HTERT RPE-1 (cell line): ENCODE results near the gene KEAP1.
"Not testable (repeated sequence)": the region's sequence is repeated elsewhere in the genome, so short reads cannot be mapped to it uniquely, and the experiment has no call there.

Source experiments
- in situ Hi-C: fragments of 300-500 bp; cut with MboI; formaldehyde crosslinking; loops from 4 replicates; pipeline ENCODE4 v1.14.3; 2020; ENCODE audit warnings: low sequenced_read_pairs

The KEAP1 gene

GRCh38 chr19:10503002-10503789 lies at the start of gene KEAP1:
Gene KEAP1 (minus strand): TSS chr19:10503356. CDS start chr19:10500033, 3,323 bp downstream.
- in situ Hi-C loops = no loop called here

DNA sequence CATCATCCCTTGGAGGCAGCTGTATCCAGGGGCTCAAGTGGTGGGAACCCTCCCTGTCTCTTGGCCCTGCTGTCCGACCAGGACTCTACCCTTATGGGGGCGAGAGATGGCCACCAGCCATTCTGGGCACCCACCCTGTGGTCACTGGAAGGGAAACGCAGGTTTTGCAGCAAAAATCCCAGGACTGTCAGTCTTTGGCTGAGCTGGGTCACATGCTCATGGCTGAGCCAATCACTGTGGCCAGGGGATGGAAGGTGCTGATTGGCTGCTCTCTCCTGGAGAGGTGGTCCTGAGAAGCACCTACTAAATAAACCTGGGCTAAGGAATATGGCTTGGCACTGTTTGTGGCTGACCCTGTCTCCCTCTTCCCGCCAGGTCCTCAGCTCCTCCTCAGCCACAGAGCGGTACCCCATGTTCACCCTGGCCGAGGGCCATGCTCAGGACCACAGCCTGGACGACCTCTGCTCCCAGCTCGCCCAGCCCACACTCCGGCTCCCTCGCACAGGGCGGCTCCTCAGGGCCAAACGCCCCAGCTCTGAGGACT lies 49.4 kb upstream of the KEAP1 start:
- in situ Hi-C loops = no loop called here

DNA sequence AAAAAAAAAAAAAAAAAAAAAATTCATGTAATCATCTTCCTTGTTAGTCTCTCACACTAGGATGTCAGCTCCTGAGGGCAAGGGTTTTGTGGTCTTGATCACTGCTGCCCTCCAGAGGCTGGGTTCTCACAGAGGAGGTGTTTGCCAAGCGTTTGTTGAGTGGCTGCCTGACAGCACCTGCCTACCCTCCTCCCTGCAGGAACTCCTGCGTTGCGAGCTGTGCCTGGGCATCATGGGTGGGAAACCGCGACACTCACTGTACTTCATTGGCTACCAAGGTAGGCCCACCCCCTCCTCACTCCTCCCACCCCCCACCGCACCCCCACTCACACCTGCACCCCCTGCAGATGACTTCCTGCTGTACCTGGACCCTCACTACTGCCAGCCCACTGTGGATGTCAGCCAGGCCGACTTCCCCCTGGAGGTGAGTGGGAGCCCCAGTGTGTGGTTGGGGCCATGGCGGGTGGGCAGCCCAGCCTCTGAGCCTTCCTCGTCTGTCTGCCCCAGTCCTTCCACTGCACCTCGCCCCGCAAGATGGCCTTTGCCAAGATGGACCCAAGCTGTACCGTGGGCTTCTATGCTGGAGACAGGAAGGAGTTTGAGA lies 48.6 kb upstream of the KEAP1 start:
- in situ Hi-C loops = no loop called here

DNA sequence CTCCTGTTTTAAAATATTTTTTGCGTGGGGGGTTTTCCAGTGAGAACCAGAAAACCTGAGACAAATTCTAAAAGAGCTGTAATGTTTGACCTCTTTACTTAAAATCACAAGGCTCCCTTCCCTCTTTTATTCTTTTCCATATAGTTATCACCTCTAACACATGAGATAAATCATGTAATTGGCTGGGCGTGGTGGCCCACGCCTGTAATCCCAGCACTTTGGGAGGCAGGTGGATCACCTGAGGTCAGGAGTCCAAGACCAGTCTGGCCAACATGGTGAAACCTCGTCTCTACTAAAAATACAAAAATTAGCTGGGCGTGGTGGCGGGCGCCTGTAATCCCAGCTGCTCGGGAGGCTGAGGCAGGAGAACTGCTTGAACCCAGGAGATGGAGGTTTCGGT lies 47.9 kb upstream of the KEAP1 start:
- in situ Hi-C loops = not testable (repeated sequence)

- in situ Hi-C loops = no loop called here
Observed at GRCh38 chr19:10550336-10550735, 47.2 kb upstream of the KEAP1 start.

DNA sequence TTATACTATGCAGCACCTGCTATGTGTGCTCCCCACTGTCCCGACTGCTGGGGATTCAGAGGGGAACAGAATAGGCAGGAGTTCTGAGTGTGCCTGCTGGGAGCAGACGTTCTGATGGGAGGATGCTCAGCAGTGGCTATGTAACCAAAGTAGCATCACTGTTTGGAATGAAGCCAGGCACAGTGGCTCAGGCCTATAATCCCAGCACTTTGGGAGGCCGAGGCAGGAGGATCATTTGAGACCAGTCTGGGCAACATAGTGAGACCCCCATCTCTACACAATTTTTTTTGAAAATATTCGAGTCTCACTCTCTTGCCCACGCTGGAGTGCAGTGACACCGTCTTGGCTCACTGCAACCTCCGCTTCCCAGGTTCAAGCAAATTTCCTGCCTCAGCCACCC lies 46.6 kb upstream of the KEAP1 start:
- in situ Hi-C loops = no loop called here

DNA sequence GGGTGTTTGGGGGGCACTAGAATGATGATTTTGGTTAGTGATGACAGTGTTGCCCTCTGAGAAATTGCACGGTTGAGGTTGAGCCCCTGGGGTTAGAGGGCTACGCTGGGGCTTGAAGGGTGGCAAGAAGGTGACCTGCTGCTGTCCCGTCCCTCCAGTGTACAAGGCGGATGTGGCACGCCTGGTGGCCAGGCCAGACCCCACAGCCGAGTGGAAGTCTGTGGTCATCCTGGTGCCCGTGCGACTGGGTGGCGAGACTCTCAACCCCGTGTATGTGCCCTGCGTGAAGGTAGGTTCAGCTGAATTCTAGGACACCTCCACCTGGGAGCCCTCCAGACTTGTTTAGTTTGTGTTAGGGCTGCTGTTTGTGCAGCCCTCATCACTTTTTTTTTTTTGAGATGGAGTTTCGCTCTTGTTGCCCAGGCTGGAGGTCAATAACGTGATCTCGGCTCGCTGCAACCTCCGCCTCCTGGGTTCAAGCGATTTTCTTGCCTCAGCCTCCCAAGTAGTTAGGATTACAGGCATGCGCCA lies 45.7 kb upstream of the KEAP1 start:
- in situ Hi-C loops = no loop called here

GRCh38 chr19:10546817-10547216 lies 43.7 kb upstream of the KEAP1 start:
- in situ Hi-C loops = no loop called here

DNA sequence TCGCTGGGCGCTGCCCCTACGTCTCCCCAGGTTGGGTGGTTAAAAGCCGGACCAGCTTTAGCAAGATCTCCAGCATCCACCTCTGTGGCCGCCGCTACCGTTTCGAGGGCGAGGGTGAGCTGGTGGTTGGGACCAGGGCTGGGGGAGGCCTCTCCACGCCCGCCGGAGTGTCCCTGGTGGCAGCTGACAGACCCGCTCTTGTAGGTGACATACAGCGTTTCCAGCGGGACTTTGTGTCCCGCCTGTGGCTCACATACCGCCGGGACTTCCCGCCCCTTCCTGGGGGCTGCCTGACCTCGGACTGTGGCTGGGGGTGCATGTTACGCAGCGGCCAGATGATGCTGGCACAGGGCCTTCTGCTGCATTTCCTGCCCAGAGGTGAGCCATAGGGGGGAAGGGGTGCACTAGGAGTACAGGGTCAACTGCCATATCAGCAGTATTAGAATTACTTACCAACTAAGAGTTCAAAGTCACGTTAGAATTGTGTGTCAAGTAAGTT lies 41.6 kb upstream of the KEAP1 start:
- in situ Hi-C loops = no loop called here

GRCh38 chr19:10544242-10544752 lies 41.1 kb upstream of the KEAP1 start:
- in situ Hi-C loops = no loop called here

DNA sequence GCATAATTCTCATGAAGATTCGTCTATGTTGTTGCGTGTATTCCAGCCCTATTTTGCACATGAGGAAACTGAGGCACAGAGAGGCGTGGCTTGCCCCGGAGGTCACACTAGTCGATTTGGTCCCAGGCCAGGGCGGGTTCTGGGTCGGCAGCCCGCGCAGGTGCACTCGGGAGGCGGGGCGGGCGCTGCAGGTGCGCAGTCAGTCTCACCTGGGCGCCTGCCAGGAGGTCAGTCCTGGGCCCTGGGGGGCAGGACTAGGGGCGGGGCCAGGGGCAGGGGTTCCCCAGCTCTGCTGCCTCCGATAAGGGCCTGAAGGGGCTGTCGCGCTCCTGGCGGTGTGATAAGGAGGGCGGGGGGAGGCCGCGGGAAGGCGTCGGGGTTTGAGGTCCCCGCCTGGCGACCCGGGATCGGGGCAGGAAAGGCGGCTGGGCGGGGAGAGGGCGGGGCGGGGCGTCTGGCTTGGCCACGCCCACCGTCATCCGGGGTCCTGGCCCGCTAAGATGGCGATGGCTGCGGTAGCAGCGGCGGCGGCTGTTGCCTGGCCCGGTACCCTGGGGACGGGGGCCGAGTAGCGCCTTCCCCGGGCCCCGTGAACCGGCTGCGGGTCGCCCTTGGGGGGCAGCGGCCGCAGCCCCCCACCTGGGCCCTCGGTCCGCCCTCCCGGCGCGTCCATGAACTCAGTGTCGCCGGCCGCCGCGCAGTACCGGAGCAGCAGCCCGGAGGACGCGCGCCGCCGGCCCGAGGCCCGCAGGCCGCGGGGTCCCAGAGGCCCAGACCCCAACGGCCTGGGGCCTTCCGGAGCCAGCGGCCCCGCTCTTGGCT lies 40.5 kb upstream of the KEAP1 start, which contains the start of gene ATG4D:
Gene ATG4D (plus strand): TSS at position 485 of the 822 bp plus-strand sequence. CDS start 187 bp downstream, at position 672.
- in situ Hi-C loops = no loop called here

DNA sequence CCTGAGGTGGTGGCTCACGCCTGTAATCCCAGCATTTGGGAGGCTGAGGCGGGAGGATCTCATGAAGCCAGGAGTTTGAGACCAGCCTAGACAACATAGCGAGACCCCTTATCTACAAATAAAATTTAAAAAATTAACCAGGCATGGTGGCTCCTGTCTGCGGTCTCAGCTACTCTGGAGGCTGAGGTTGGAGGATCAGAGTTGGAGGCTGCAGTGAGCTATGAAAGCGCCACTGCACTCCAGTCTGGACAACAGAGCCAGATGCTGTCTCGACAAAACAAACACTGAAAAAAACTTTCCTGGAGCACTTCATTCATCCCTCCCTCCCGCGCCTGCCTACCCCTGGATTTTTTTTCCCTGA lies 39.9 kb upstream of the KEAP1 start:
- in situ Hi-C loops = no loop called here

- in situ Hi-C loops = not testable (repeated sequence)
Observed at GRCh38 chr19:10539016-10539415, 35.9 kb upstream of the KEAP1 start.

- in situ Hi-C loops = no loop called here
Observed at GRCh38 chr19:10538204-10538983, 35.2 kb upstream of the KEAP1 start.

DNA sequence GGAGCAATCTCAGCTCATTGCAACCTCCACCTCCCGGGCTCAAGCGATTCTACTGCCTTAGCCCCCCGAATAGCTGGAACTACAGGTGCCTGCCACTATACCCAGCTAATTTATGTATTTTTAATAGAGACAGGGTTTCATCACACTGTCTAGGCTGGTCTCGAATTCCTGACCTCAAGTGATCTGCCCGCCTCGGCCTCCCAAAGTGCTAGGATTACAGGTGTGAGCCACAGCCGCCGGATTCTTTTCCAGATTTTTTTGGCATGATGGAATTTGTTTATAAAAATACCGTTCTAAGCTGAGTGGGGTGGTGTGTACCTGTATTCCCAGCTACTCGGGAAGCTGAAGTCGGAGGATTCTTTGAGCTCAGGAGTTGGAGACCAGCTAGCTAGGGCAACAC lies 34.5 kb upstream of the KEAP1 start:
- in situ Hi-C loops = no loop called here

GRCh38 chr19:10535613-10536012 lies 32.5 kb upstream of the KEAP1 start:
- in situ Hi-C loops = no loop called here

DNA sequence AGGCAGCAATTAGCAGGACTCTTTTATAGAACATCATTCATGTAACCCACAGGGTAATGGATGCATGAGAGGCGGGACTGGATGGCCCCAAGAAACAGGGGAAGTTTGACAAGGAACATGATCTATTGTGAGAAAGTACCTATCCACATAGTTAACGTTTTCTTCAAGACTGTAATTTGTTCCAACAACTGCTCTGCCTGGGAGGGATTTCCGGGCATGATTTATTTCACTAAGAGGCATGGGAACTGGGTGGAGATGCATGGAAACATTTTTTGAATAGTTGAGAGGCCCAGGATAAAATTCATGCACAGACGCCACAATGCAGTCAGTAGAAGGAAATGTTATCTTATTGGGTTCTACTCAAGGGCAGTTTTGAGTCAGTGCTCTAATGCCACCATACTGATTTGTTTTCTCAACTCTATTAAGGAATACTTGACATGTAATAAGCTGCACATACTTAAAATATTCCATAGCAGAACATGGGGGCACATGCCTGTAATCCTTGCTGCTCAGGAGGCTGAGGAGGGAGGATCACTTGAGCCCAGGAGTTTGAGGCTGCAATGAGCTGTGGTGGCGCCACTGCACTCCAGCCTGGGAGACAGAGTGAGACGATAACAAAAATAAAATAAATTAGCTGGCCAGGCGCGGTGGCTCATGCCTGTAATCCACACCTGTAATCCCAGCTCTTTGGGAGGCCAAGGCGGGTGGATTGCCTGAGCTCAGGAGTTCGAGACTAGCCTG lies 30.7 kb upstream of the KEAP1 start:
- in situ Hi-C loops = no loop called here

DNA sequence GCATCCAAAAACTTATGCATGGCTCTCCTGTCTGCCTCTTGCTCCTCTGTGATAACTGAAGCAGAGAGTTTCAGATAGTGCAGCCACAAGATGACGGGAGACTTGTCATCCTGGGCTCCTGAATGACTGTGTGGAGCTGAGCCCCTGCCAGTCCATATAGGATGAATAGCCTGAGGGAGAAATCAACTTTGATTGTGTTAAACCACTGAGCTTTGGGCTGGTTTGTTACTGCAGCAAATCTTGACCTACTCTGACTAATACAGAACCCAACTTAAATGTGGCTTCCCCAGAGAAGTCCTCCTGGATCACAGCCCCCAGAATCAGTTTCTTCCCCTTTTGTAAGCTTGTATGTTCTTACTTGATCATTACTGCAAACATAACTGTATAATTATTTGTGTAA lies 29.3 kb upstream of the KEAP1 start:
- in situ Hi-C loops = no loop called here

DNA sequence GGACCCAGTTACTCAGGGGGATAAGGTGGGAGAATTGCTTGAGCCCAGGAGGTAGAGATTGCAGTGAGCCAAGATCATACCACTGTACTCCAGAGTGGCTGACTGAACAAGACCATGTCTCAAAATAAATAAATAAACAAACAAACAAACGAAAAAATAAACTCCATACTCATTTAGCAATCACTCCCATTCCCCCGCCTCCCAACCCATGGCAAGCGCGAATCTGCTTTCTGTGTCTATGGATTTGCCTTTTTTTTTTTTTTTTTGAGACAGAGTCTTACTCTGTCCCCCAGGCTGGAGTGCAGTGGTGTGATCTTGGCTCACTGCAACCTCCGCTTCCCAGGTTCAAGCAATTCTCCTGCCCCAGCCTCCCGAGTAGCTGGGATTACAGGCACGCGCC lies 23.7 kb upstream of the KEAP1 start:
- in situ Hi-C loops = not testable (repeated sequence)
